Measurements from ENCODE around the gene NLRP2B.
"Not testable (repeated sequence)": the region's sequence is repeated elsewhere in the genome, so short reads cannot be mapped to it uniquely, and the experiment has no call there.

The NLRP2B gene

GRCh38 chrX:57680160-57680559, at the start of gene NLRP2B:
TSS of gene NLRP2B (minus strand) at chrX:57680260.
- Histone ChIP-seq H3K36me3 (ENCODE audit: insufficient read depth, insufficient read length, low read length) (no peaks in the 10 kb centered on the region), H3K27me3 (ENCODE audit: insufficient read depth, insufficient read length) (no peaks in the 10 kb centered on the region), H3K9ac (ENCODE audit: insufficient read length, low read depth) (no peak within 1 kb of the TSS), H3K9me3 (ENCODE audit: insufficient read depth, low read length) (no peaks in the 10 kb centered on the region; the same call in 1 of the 2 replicates), H3K4me3 (ENCODE audit: insufficient read length, low read depth) (no peak within 1 kb of the TSS), H3K4me1 (ENCODE audit: insufficient read depth, insufficient read length) (no peaks in the 10 kb centered on the region)
- no peak for DNase-seq (ENCODE audit: low read depth, low spot score)
- no peak for TF ChIP-seq ZNF274 (IDR thresholded peaks at IDR 0.05; ENCODE audit: low read depth, low read length)
- TF ChIP-seq SUZ12 (IDR thresholded peaks at IDR 0.05; ENCODE audit: extremely low read depth, insufficient read depth, insufficient read length): no peak
- TF ChIP-seq YY1 (IDR thresholded peaks at IDR 0.05; ENCODE audit: insufficient read depth, insufficient read length): no peak

DNA sequence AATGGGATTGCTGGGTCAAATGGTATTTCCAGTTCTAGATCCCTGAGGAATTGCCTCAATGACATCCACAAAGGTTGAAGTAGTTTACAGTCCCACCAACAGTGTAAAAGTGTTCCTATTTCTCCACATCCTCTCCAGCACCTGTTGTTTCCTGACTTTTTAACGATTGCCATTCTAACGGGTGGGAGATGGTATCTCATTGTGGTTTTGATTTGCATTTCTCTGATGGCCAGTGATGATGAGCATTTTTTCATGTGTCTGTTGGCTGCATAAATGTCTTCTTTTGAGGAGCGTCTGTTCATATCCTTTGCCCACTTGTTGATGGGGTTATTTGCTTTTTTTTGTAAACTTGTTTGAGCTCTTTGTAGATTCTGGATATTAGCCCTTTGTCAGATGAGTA, 45.9 kb upstream of the NLRP2B start:
- not testable (repeated sequence) for H3K4me3 ChIP-seq (ENCODE audit: insufficient read length, low read depth); H3K27me3 ChIP-seq (ENCODE audit: insufficient read depth, insufficient read length); DNase-seq (ENCODE audit: low read depth, low spot score); H3K9me3 ChIP-seq (ENCODE audit: insufficient read depth, low read length); H3K4me1 ChIP-seq (ENCODE audit: insufficient read depth, insufficient read length); H3K9ac ChIP-seq (ENCODE audit: insufficient read length, low read depth); H3K36me3 ChIP-seq (ENCODE audit: insufficient read depth, insufficient read length, low read length)

DNA sequence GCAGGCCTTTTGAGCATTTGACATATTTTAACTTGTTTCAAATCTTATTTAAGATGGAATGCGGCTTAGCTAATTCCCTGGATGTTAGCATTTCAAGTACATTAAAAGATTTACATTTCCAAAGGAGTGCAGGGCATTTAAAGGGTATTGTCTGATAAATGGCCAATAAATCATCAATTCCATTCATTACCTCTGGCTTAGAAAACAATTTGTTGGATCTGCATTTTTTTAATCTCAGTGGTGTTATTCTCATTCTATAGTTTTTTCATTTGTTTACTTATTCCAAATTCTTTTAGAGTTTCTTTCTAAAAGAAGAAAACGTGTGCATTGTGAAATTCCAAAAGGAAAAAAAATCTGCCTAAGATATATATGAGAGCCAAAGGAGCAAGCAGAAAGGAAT, 1.3 kb upstream of the NLRP2B start:
- no peak for DNase-seq (ENCODE audit: low read depth, low spot score)
- no peaks in the 10 kb centered on the region for H3K27me3 ChIP-seq (ENCODE audit: insufficient read depth, insufficient read length)
- no peaks in the 10 kb centered on the region for H3K36me3 ChIP-seq (ENCODE audit: insufficient read depth, insufficient read length, low read length)
- no peaks in the 10 kb centered on the region for H3K4me1 ChIP-seq (ENCODE audit: insufficient read depth, insufficient read length)
- no peak overlapping the region for H3K9ac ChIP-seq (ENCODE audit: insufficient read length, low read depth)
- no peak overlapping the region for H3K4me3 ChIP-seq (ENCODE audit: insufficient read length, low read depth)
- TF ChIP-seq YY1 (IDR thresholded peaks at IDR 0.05; ENCODE audit: insufficient read depth, insufficient read length): no peak
- TF ChIP-seq ZNF274 (IDR thresholded peaks at IDR 0.05; ENCODE audit: low read depth, low read length): no peak
- no peak for TF ChIP-seq SUZ12 (IDR thresholded peaks at IDR 0.05; ENCODE audit: extremely low read depth, insufficient read depth, insufficient read length)
- no peaks in the 10 kb centered on the region; the same call in 1 of the 2 replicates for H3K9me3 ChIP-seq (ENCODE audit: insufficient read depth, low read length)

DNA sequence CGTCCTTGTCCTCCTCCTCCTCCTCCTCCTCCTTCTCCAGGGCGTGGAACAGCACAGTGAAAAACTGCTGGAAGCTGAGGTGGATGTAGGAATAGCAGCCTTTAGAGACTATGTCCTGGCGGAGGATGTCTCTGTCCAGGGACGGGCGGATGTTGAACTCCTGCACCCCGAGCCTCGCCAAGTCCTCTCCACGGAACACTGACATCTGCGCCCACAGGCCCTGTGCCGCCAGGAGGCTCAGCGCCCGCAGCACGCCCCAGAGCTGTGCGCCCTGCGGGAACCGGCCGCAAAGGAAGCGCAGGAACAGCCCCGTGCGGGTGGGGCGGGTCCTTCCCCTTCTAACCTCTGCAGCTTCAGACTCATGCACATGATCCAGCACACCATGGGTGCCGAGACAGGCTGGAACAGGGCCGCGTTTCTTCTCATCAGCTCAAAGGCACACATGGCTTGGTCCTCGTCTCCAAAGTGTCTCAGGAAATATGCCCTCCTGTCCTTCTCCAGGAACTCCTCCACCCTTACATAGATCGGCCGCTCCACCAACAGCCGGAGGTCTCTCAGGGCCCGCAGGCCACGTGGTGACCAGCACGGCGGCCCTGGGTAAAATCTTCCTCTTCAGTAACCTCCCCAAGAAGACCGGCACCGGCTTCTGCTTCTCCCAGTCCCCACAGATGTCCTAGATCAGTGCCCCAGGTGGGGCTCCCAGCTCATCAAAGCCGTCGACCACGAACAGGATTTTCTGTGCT, 1.2 kb downstream of the NLRP2B start:
- H3K36me3 ChIP-seq (ENCODE audit: insufficient read depth, insufficient read length, low read length): no peaks in the 10 kb centered on the region
- H3K4me1 ChIP-seq (ENCODE audit: insufficient read depth, insufficient read length): no peaks in the 10 kb centered on the region
- H3K4me3 ChIP-seq (ENCODE audit: insufficient read length, low read depth): no peak overlapping the region
- TF ChIP-seq YY1 (IDR thresholded peaks at IDR 0.05; ENCODE audit: insufficient read depth, insufficient read length) (no peak), SUZ12 (IDR thresholded peaks at IDR 0.05; ENCODE audit: extremely low read depth, insufficient read depth, insufficient read length) (no peak), ZNF274 (IDR thresholded peaks at IDR 0.05; ENCODE audit: low read depth, low read length) (no peak)
- DNase-seq (ENCODE audit: low read depth, low spot score): no peak
- no peaks in the 10 kb centered on the region for H3K27me3 ChIP-seq (ENCODE audit: insufficient read depth, insufficient read length)
- no peaks in the 10 kb centered on the region for H3K9me3 ChIP-seq (ENCODE audit: insufficient read depth, low read length)
- H3K9ac ChIP-seq (ENCODE audit: insufficient read length, low read depth): no peak overlapping the region

DNA sequence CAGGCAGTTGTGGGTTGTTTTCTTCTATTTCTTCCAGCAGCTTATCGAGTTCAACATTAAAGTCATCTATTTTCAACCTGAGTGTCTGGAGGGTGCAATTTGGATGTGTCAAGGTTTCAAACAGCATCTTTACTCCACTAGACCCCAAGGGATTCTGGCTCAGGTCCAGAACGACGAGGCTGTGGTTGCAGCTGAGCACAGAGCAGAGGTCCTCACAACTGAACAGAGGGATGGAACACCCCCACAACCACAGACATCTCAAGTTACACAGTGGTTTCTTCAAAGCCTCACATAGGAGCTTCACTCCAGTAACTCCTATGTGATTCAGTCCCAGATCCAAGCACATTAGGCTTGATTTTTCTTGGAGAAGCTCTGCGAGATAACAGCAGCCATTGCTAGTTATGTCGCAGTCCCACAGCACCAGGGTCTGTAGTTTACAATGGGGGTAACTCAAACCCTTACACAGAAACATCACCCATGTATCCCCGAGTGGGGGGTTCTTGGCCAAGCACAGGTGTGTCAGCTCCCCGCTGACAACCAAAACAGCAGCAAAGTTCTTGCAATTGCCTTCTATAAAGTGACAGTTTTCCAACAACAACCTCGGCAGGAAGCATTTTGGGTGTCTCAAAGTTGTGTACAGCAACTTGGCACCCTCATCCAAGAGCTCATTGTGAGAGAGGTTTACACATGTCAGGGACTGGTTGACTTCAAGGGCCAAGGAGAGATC, 2.8 kb downstream of the NLRP2B start:
- Histone ChIP-seq H3K4me3 (ENCODE audit: insufficient read length, low read depth) (no peak overlapping the region), H3K36me3 (ENCODE audit: insufficient read depth, insufficient read length, low read length) (no peaks in the 10 kb centered on the region), H3K9me3 (ENCODE audit: insufficient read depth, low read length) (no peaks in the 10 kb centered on the region), H3K9ac (ENCODE audit: insufficient read length, low read depth) (no peak overlapping the region), H3K4me1 (ENCODE audit: insufficient read depth, insufficient read length) (no peaks in the 10 kb centered on the region), H3K27me3 (ENCODE audit: insufficient read depth, insufficient read length) (no peaks in the 10 kb centered on the region)
- TF ChIP-seq ZNF274 (IDR thresholded peaks at IDR 0.05; ENCODE audit: low read depth, low read length) (no peak), YY1 (IDR thresholded peaks at IDR 0.05; ENCODE audit: insufficient read depth, insufficient read length) (no peak), SUZ12 (IDR thresholded peaks at IDR 0.05; ENCODE audit: extremely low read depth, insufficient read depth, insufficient read length) (no peak)
- no peak for DNase-seq (ENCODE audit: low read depth, low spot score)

DNA sequence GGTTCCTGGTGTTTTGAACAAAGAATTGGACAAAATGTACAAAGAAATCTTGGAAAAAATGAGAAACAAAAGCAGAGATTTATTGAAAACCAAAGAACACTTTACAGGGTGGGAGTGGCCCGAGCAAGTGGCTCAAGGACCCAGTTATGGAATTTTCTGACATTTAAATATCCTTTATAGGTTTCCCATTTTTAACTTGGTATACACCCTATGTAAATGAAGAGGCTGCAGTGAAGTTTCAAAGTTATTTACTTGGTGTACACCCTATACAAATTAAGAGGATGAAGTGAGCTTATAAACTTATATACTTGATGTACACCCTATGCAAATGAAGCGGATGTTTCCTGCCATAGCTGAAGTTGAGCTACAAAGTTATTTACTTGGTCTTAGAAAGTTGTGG, 4.7 kb downstream of the NLRP2B start:
- H3K4me1 ChIP-seq (ENCODE audit: insufficient read depth, insufficient read length): no peaks in the 10 kb centered on the region
- H3K9me3 ChIP-seq (ENCODE audit: insufficient read depth, low read length): no peaks in the 10 kb centered on the region
- TF ChIP-seq YY1 (IDR thresholded peaks at IDR 0.05; ENCODE audit: insufficient read depth, insufficient read length) (no peak), SUZ12 (IDR thresholded peaks at IDR 0.05; ENCODE audit: extremely low read depth, insufficient read depth, insufficient read length) (no peak), ZNF274 (IDR thresholded peaks at IDR 0.05; ENCODE audit: low read depth, low read length) (no peak)
- no peak for DNase-seq (ENCODE audit: low read depth, low spot score)
- no peak overlapping the region for H3K4me3 ChIP-seq (ENCODE audit: insufficient read length, low read depth)
- H3K27me3 ChIP-seq (ENCODE audit: insufficient read depth, insufficient read length): no peaks in the 10 kb centered on the region
- H3K36me3 ChIP-seq (ENCODE audit: insufficient read depth, insufficient read length, low read length): no peaks in the 10 kb centered on the region
- H3K9ac ChIP-seq (ENCODE audit: insufficient read length, low read depth): no peak overlapping the region

DNA sequence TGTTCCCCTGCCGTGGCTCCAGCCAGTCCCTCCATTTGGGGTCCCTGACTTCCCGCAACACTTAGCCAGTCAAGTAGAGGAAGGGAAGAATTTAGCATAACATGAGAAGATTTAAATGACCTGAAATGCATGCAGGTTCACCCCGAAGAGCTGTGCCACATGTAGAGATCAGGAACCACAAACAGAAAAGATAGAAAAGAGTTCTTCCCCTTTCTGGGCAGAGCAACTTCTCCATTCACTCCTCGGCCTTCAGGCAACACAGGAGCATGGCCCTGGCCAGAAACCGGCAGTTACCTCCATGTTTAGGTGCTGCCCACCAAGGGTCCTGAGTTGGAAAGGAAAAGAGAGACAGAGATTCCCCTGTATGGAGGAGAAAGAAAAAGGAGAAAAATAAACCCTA, 5.2 kb downstream of the NLRP2B start:
- H3K27me3 ChIP-seq (ENCODE audit: insufficient read depth, insufficient read length): no peaks in the 10 kb centered on the region
- no peak overlapping the region for H3K4me3 ChIP-seq (ENCODE audit: insufficient read length, low read depth)
- no peaks in the 10 kb centered on the region for H3K36me3 ChIP-seq (ENCODE audit: insufficient read depth, insufficient read length, low read length)
- TF ChIP-seq YY1 (IDR thresholded peaks at IDR 0.05; ENCODE audit: insufficient read depth, insufficient read length): no peak
- TF ChIP-seq SUZ12 (IDR thresholded peaks at IDR 0.05; ENCODE audit: extremely low read depth, insufficient read depth, insufficient read length): no peak
- TF ChIP-seq ZNF274 (IDR thresholded peaks at IDR 0.05; ENCODE audit: low read depth, low read length): no peak
- no peak overlapping the region for H3K9ac ChIP-seq (ENCODE audit: insufficient read length, low read depth)
- no peaks in the 10 kb centered on the region for H3K9me3 ChIP-seq (ENCODE audit: insufficient read depth, low read length)
- H3K4me1 ChIP-seq (ENCODE audit: insufficient read depth, insufficient read length): no peaks in the 10 kb centered on the region
- no peak for DNase-seq (ENCODE audit: low read depth, low spot score)

All from NT2/D1 (cell line).